Activated CD4-positive, CD25-positive, alpha-beta regulatory T cell treated with anti-CD3 and anti-CD28 coated beads, Interleukin-2, amount 50 U/mL, for 24 hours (primary cell): ENCODE data around the gene GNGT2.
A peak's percentile ranks its signal among the peaks of the same experiment; 100 is the strongest.

ENCODE experiments used
- ATAC-seq, 2 donors: fragments of 150-1000 bp; cut with Tn5 transposase; one replicate each; pipeline ENCODE4 v1.10.0; 2021; ENCODE audit warnings: mild to moderate bottlenecking in 1 of 2, moderate library complexity in 1 of 2

Gene GNGT2

GRCh38 chr17:49229076-49229804 is 18.9 kb upstream of the GNGT2 start:
- ATAC-seq = no peak

- peak; percentile 42 to 44 for ATAC-seq
Measured at GRCh38 chr17:49227436-49228261, 17.3 kb upstream of the GNGT2 start.

GRCh38 chr17:49226771-49227435 is 16.5 kb upstream of the GNGT2 start:
- ATAC-seq = no peak

- no peak for ATAC-seq
Measured at GRCh38 chr17:49225554-49226236, 15.3 kb upstream of the GNGT2 start.

GRCh38 chr17:49224997-49225337 is 14.6 kb upstream of the GNGT2 start:
- no peak for ATAC-seq

GRCh38 chr17:49224198-49224996 is 14.0 kb upstream of the GNGT2 start:
- ATAC-seq = peak; percentile 35 to 53

GRCh38 chr17:49223517-49224197 is 13.3 kb upstream of the GNGT2 start:
- peak; percentile 28 to 36 for ATAC-seq

GRCh38 chr17:49223168-49223516 is 12.8 kb upstream of the GNGT2 start:
- ATAC-seq = no peak

GRCh38 chr17:49219987-49220386 is 9.6 kb upstream of the GNGT2 start:
- no peak for ATAC-seq

GRCh38 chr17:49218941-49219913 is 8.9 kb upstream of the GNGT2 start:
- ATAC-seq = no peak

- ATAC-seq = peak; percentile 63 to 79
Measured at GRCh38 chr17:49217651-49218413, 7.5 kb upstream of the GNGT2 start.

- no peak for ATAC-seq
Measured at GRCh38 chr17:49216953-49217650, 6.7 kb upstream of the GNGT2 start.

- no peak for ATAC-seq
Measured at GRCh38 chr17:49216482-49216881, 6.1 kb upstream of the GNGT2 start.

GRCh38 chr17:49214676-49215360 is 4.4 kb upstream of the GNGT2 start:
- no peak for ATAC-seq

- ATAC-seq = no peak
Measured at GRCh38 chr17:49213847-49214246, 3.5 kb upstream of the GNGT2 start.

- ATAC-seq = no peak
Measured at GRCh38 chr17:49213399-49213798, 3.0 kb upstream of the GNGT2 start.

- no peak for ATAC-seq
Measured at GRCh38 chr17:49209061-49209571, 1.3 kb downstream of the GNGT2 start.

- no peak for ATAC-seq
Measured at GRCh38 chr17:49204516-49204915, 5.9 kb downstream of the GNGT2 start.
